LNCaP clone FGC (cell line): ENCODE data around the gene CASP8AP2.

Experiments
- DNase-seq: peaks from one replicate; pipeline ENCODE4 v3.0.0-alpha.2; 2011; ENCODE audit warnings: low read depth
- H3K4me3 ChIP-seq: 2 replicates; pipeline ENCODE4 v1.5.1; 2011; ENCODE audit warnings: mild to moderate bottlenecking, low read depth, low read length, control low read depth
- TF ChIP-seq, protein P1 (sequence below): IDR thresholded peaks from 2 replicates; pipeline ENCODE4 v1.5.1; 2012; ENCODE audit warnings: mild to moderate bottlenecking; ENCODE audit not compliant: control insufficient read depth, insufficient read depth; ENCODE audit errors: extremely low read depth

CASP8AP2 gene

DNA sequence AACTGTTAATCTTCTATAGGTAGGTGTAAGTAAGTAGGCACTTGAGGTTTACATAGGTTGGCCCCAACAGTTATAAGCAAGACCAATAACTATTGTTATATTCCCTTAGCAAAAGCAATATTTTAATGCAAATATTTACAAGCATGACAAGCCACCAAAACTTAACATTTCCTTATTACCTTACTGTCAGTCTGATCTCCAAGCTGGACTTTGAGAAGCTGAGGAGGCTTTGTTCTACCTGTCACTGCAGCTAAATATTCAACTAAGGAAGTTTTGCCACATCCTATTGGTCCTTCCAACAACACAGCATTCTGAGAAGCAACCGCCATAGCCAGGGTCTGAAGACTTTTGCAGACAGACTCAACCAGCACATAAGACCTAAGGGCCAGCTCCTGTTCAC is 39.7 kb upstream of the CASP8AP2 start:
- no peak for DNase-seq
- TF ChIP-seq, protein P1, sequence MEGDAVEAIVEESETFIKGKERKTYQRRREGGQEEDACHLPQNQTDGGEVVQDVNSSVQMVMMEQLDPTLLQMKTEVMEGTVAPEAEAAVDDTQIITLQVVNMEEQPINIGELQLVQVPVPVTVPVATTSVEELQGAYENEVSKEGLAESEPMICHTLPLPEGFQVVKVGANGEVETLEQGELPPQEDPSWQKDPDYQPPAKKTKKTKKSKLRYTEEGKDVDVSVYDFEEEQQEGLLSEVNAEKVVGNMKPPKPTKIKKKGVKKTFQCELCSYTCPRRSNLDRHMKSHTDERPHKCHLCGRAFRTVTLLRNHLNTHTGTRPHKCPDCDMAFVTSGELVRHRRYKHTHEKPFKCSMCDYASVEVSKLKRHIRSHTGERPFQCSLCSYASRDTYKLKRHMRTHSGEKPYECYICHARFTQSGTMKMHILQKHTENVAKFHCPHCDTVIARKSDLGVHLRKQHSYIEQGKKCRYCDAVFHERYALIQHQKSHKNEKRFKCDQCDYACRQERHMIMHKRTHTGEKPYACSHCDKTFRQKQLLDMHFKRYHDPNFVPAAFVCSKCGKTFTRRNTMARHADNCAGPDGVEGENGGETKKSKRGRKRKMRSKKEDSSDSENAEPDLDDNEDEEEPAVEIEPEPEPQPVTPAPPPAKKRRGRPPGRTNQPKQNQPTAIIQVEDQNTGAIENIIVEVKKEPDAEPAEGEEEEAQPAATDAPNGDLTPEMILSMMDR, result no peak
- H3K4me3 ChIP-seq, result no peak overlapping the region

DNA sequence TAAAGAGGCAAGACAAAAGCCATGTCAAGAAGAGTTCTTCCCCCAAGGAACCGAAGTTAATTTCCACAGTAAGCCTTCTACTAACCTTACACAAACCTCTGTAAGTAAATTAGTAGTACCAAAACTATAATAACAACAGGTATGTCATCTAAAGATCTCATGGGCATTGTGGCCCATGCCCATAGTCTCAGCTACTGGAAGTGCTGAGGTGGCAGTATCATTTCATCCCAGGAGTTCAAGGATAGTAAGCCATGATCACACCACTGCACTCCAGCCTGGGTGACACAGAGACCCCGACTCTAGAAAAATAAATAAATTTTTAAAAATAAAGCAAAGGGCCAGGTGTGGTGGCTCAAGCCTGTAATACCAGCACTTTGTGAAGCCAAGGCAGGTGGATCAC is 39.3 kb upstream of the CASP8AP2 start:
- TF ChIP-seq, protein P1, result no peak
- no peak overlapping the region for H3K4me3 ChIP-seq
- DNase-seq, result no peak

DNA sequence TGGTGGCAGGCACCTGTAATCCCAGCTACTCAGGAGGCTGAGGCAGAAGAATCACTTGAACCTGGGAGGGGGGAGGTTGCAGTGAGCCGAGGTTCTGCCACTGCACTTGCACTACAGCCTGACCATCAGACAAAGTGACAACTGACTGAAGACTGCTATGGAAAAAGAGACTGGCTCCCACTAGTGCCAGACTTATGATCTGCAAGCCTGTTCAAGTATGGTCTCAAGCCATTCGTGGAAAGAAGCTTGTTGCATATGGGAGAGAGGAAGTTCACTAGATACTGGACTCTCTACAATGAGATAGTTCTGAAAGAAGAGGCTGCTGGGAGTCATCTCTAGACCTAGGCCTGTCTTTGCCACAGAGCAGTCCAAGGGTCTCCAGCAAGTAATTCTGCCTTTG is 36.8 kb upstream of the CASP8AP2 start:
- TF ChIP-seq, protein P1, result peak; percentile 39
- no peak for DNase-seq
- H3K4me3 ChIP-seq, result no peak overlapping the region

DNA sequence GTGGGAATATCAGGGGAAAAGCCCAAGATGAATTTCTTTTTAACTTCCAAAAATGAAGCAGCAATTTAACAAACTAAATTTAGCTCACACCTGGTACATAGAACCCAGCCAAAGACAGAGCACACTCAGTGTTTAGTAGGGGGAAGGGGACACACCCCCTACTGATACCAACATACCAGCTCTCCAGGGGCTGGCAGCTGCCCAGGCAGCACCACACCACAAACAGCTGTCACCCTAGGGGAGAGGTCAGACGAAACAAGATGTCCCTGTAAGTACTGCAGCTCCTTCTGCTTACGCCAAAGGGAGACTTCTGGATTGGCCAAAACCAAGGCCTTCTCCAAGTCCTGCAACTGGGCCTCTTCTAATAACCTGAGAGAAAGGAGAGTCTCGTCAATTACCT is 36.1 kb upstream of the CASP8AP2 start:
- TF ChIP-seq, protein P1, result no peak
- no peak for DNase-seq
- no peak overlapping the region for H3K4me3 ChIP-seq

DNA sequence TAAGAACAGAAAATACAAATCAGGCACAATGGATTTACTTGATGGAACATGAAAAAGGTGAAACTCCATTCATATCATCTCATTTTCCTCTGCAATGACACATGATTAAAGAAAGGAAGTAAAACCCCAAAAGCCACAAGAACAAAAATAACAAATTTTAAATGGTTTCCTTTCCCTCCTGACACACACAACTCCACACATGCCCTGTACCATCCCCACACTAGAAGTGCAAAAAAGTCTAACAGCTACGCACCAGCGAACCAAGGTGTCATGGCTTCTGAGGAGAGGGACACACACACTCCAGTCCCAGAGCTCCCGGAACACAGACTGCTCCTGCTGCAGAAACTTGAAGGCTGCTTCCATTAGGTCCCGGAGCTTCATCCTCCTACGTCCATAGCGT is 35.4 kb upstream of the CASP8AP2 start:
- DNase-seq, result no peak
- no peak overlapping the region for H3K4me3 ChIP-seq

DNA sequence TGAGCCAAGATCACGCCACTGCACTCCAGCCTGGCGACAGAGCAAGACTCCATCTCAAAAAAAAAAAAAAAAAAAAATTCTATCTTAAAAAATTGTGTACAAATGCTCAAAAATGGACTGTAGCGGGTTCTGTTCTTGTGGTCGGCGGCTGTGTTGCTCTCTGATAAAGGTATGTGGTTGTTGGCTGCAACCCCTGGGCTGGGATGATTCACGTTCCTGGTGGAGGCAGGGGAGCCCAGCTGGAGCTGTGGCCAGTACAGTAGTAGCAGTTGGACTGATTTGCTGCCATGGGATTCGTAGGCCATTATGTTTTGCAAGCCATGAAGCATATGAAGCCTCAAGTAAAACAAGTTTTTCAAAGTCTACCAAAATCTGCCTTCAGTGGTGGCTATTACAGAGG is 32.4 kb upstream of the CASP8AP2 start:
- TF ChIP-seq, protein P1, result no peak
- no peak overlapping the region for H3K4me3 ChIP-seq
- DNase-seq, result no peak

More for the DNA sequence above, 35.4 kb upstream of the CASP8AP2 start:
- TF ChIP-seq, protein P1, result no peak

DNA sequence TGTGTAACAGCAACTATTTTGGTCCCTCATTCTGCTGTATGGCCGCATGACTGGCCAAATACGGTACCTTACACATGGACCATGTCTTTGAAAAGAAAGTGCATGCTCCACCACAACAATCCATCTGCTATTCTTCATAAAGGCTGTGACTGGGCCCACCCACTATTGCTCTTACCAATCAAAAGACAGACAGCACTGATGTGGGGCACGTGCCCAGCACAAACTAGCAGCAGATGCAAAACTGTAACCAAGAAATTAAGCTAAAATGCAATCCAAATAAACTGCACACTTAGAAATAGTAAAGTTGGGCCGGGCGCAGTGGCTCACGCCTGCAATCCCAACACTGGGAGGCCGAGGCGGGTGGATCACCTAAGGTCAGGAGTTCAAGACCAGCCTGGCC is 30.6 kb upstream of the CASP8AP2 start:
- TF ChIP-seq, protein P1, result no peak
- H3K4me3 ChIP-seq, result no peak overlapping the region
- DNase-seq, result no peak
